B cell (primary cell): Measurements from ENCODE around the gene SAG. TPM values are rescaled to one million over a fixed set of nuclear protein-coding genes. Genes with fewer than 3 reads are reported as not detected.

Source experiments
- ATAC-seq: fragments of 200-7000 bp; cut with Tn5 transposase; one replicate; pipeline ENCODE4 v1.10.0; 2021; ENCODE audit warnings: low read depth, mild to moderate bottlenecking, moderate number of reproducible peaks, moderate library complexity
- CTCF ChIA-PET: fragments of 350-600 bp; sonication (Branson Sonifier 250); formaldehyde crosslinking; loops from one replicate; lab custom pipeline; 2021; ENCODE audit warnings: antibody characterized with exemption, inconsistent platforms; lab: Charles Lee
- POLR2A ChIA-PET: fragments of 350-600 bp; sonication (Branson Sonifier 250); formaldehyde crosslinking; loops from one replicate; lab custom pipeline; 2021; ENCODE audit warnings: antibody characterized with exemption; lab: Charles Lee
- DNase-seq: peaks from one replicate; pipeline ENCODE4 v3.0.0; 2013
- H2AFZ ChIP-seq: 2 replicates; pipeline ENCODE4 v1.6.1; 2012; ENCODE audit warnings: mild to moderate bottlenecking, low read depth, low read length; ENCODE audit not compliant: insufficient read depth, poor library complexity, severe bottlenecking
- H3K27ac ChIP-seq, 2 donors: 1 replicate in 1 of 2; 2 replicates in 1 of 2; pipeline ENCODE4 v1.5.1; 2012 to 2013; ENCODE audit warnings: low read length in 2 of 2, mild to moderate bottlenecking in 2 of 2, moderate library complexity in 1 of 2
- H3K27me3 ChIP-seq, 4 experiments: fragments of 200-600 bp in 1 of 4; sonication (generic) in 1 of 4; replicated peaks in 1 of 4; 1 replicate in 2 of 4; 2 replicates in 2 of 4; pipeline versions ENCODE4 v1.6.1 to v1.7.0; 2013 to 2016; ENCODE audit warnings: low read length in 3 of 4, mild to moderate bottlenecking in 2 of 4, mixed read lengths in 1 of 4, moderate library complexity in 1 of 4; ENCODE audit not compliant: insufficient read depth in 4 of 4, control insufficient read depth in 3 of 4; ENCODE audit errors: control extremely low read depth in 1 of 4
- H3K36me3 ChIP-seq, 2 experiments: replicated peaks in 1 of 2; 1 replicate in 1 of 2; 2 replicates in 1 of 2; pipeline versions ENCODE4 v1.6.1 to v1.7.1; 2013; ENCODE audit warnings: low read length in 1 of 2; ENCODE audit not compliant: insufficient read depth in 2 of 2, control insufficient read depth in 1 of 2; ENCODE audit errors: control extremely low read depth in 1 of 2, extremely low read depth in 1 of 2
- H3K4me1 ChIP-seq, 2 donors: fragments of 200-600 bp in 1 of 2; sonication (generic) in 1 of 2; 1 replicate in 1 of 2; 2 replicates in 1 of 2; pipeline versions ENCODE4 v1.5.1 to v1.6.1; 2013 to 2017; ENCODE audit warnings: low read length in 2 of 2; ENCODE audit not compliant: control insufficient read depth in 2 of 2, insufficient read depth in 2 of 2
- H3K4me2 ChIP-seq: replicated peaks from 2 replicates; pipeline ENCODE3; 2012; ENCODE audit warnings: mild to moderate bottlenecking, low read depth, low read length; ENCODE audit not compliant: poor library complexity, severe bottlenecking
- H3K4me3 ChIP-seq, 5 experiments: fragments of 200-600 bp in 1 of 5; sonication (generic) in 1 of 5; 1 replicate in 3 of 5; 2 replicates in 2 of 5; pipeline versions ENCODE4 v1.5.1 to v1.7.0; 2011 to 2016; ENCODE audit warnings: low read length in 4 of 5, mild to moderate bottlenecking in 4 of 5, low read depth in 2 of 5, control low read depth in 1 of 5, moderate library complexity in 1 of 5; ENCODE audit not compliant: insufficient read depth in 1 of 5; ENCODE audit errors: control extremely low read depth in 1 of 5, extremely low read depth in 1 of 5
- H3K79me2 ChIP-seq: fragments of 200-600 bp; sonication (generic); one replicate; pipeline ENCODE4 v1.6.0; 2016; ENCODE audit warnings: low read length; ENCODE audit not compliant: control insufficient read depth, insufficient read depth
- H3K9ac ChIP-seq: fragments of 200-600 bp; sonication (generic); 2 replicates; pipeline ENCODE4 v1.6.1; 2017; ENCODE audit warnings: mild to moderate bottlenecking, low read length, moderate library complexity
- H3K9me3 ChIP-seq, 3 donors: one replicate each; pipeline versions ENCODE4 v1.6.1 to v1.7.1; 2013; ENCODE audit warnings: low read length in 2 of 3; ENCODE audit not compliant: control insufficient read depth in 2 of 3, insufficient read depth in 1 of 3; ENCODE audit errors: control extremely low read depth in 1 of 3
- H4K20me1 ChIP-seq: 2 replicates; pipeline ENCODE4 v1.6.0; 2012; ENCODE audit warnings: mild to moderate bottlenecking, low read length; ENCODE audit not compliant: insufficient read depth, control insufficient read depth, poor library complexity, severe bottlenecking
- H3K27ac Mint-ChIP-seq: one replicate; pipeline ENCODE4 v1.8.0; 2021; ENCODE audit warnings: mixed read lengths
- H3K27me3 Mint-ChIP-seq: one replicate; pipeline ENCODE4 v1.8.0; 2021; ENCODE audit warnings: mixed read lengths
- H3K4me1 Mint-ChIP-seq: one replicate; pipeline ENCODE4 v1.8.0; 2021; ENCODE audit warnings: mixed read lengths
- H3K4me3 Mint-ChIP-seq: one replicate; pipeline ENCODE4 v1.8.0; 2021; ENCODE audit warnings: mixed read lengths
- H3K9me3 Mint-ChIP-seq: one replicate; pipeline ENCODE4 v1.8.0; 2022; ENCODE audit warnings: mixed read lengths; ENCODE audit not compliant: insufficient read depth
- CTCF ChIP-seq: fragments of 200-600 bp; IDR thresholded peaks from one replicate; pipeline ENCODE4 v1.8.0; 2022; ENCODE audit warnings: antibody characterized with exemption, mild to moderate bottlenecking
- EZH2 ChIP-seq: IDR thresholded peaks from 2 replicates; pipeline ENCODE4 v1.6.1; 2012; ENCODE audit warnings: borderline replicate concordance, low read depth, mild to moderate bottlenecking, moderate library complexity, low read length; ENCODE audit not compliant: insufficient read depth, poor library complexity, severe bottlenecking
- WGBS: methylation state at CpG from one replicate; pipeline ENCODE4 v1.1.5; 2013; ENCODE audit warnings: missing lambda C conversion rate; ENCODE audit not compliant: insufficient coverage; 5-methylcytosine and 5-hydroxymethylcytosine counted together
- intact Hi-C: fragments of 100-400 bp; cut with micrococcal nuclease; formaldehyde crosslinking; loops from one replicate; pipeline ENCODE4 v1.10.0; 2022
- polyA plus RNA-seq: library from polyadenylated mRNA; depleted of rRNA; stranded (reverse); fragments of >200 nt; gene quantifications from 2 replicates; pipeline ENCODE4 v1.2.3, GENCODE V29; 2012
- total RNA-seq, 2 donors: library from RNA; stranded (reverse); fragments of 120-200 nt in 1 of 2; gene quantifications; 1 replicate in 1 of 2; 2 replicates in 1 of 2; pipeline versions ENCODE4 v1.2.3 to v1.2.4, GENCODE V29; 2013 to 2022

Gene SAG
- total and polyA plus RNA-seq, 2 donors (not counting 1 experiment from before 2014, with no cell fraction given) = 0.03 to 0.17 TPM

- Histone ChIP-seq H3K4me2 (peak overlapping the region; percentile 91), H3K4me3 (no peak overlapping the region), H3K9ac (peak overlapping the region; percentile 85), H4K20me1 (no peaks in the 10 kb centered on the region), H3K4me1 (peaks cover 68 to 69% of the 10 kb centered on the region in 2 donors), H3K36me3 (peaks cover 13 to 20% of the 10 kb centered on the region in 2 experiments), H3K27me3 (no peaks in the 10 kb centered on the region), H3K9me3 (peaks cover 6 to 15% (median 15%) of the 10 kb centered on the region in 3 donors), H2AFZ (no peak overlapping the region), H3K79me2 (peaks cover 100% of the 10 kb centered on the region), H3K27ac (peak overlapping the region; percentile 20 to 85)
- Mint-ChIP-seq H3K27ac (peak overlapping the region; percentile 82), H3K9me3 (peaks cover 8% of the 10 kb centered on the region), H3K4me1 (peaks cover 81% of the 10 kb centered on the region), H3K4me3 (peak overlapping the region; percentile 7), H3K27me3 (no peaks in the 10 kb centered on the region)
- DNase-seq = no peak
- TF ChIP-seq EZH2 (no peak), CTCF (no peak)
- POLR2A ChIA-PET = interaction anchor here (0.6 kb wide), 1 partner anchor 10 kb away, joined by 3 read pairs; no protein-coding TSS in a partner anchor
- intact Hi-C loops = loop anchor here (2.0 to 10.0 kb wide), 5 partner anchors 13 to 255 kb away; partner anchors contain the start of gene ATG16L1
- 95% methylated on average over 2 of the region's 3 CpGs for WGBS
- CTCF ChIA-PET = interaction anchor here (1.7 kb wide), 1 partner anchor 28 kb away, joined by 4 read pairs; no protein-coding TSS in a partner anchor
- ATAC-seq = no peak
Measured at GRCh38 chr2:233359823-233360222, 52.2 kb downstream of the SAG start.

- ChIA-PET CTCF (interaction anchor here (1.7 kb wide), 1 partner anchor 29 kb away, joined by 4 read pairs; no protein-coding TSS in a partner anchor), POLR2A (interaction anchor here (0.6 kb wide), 2 partner anchors 17 to 539 kb away, joined by 3 to 4 read pairs; no protein-coding TSS in a partner anchor)
- intact Hi-C loops = no loop called here
- Histone ChIP-seq H3K27ac (peak overlapping the region in 1 of 2 donors; percentile 16), H4K20me1 (no peaks in the 10 kb centered on the region), H3K9ac (no peak overlapping the region), H3K9me3 (peaks cover 6 to 15% (median 15%) of the 10 kb centered on the region in 3 donors), H3K4me2 (peak overlapping the region; percentile 11), H2AFZ (no peak overlapping the region), H3K36me3 (peaks cover 14 to 20% of the 10 kb centered on the region in 2 experiments), H3K79me2 (peaks cover 100% of the 10 kb centered on the region), H3K4me3 (no peak overlapping the region), H3K27me3 (no peaks in the 10 kb centered on the region), H3K4me1 (peaks cover 65 to 66% of the 10 kb centered on the region in 2 donors)
- TF ChIP-seq EZH2 (no peak), CTCF (no peak)
- Mint-ChIP-seq H3K27me3 (no peaks in the 10 kb centered on the region), H3K9me3 (peaks cover 8% of the 10 kb centered on the region), H3K4me1 (peaks cover 77% of the 10 kb centered on the region), H3K4me3 (no peak overlapping the region), H3K27ac (peak overlapping the region; percentile 44)
- ATAC-seq = no peak
- DNase-seq = no peak
- WGBS = 100% methylated on average over 3 of the region's 4 CpGs
Measured at GRCh38 chr2:233360771-233361176, 53.2 kb downstream of the SAG start.
